GM10266 (cell line): ENCODE measurements around the gene GPSM1.

Source experiments
- DNase-seq: peaks from one replicate; pipeline ENCODE4 v3.0.0; 2012; ENCODE audit errors: extremely low spot score
- TF ChIP-seq, protein P1 (sequence below): IDR thresholded peaks from 2 replicates; pipeline ENCODE4 v1.5.1; 2012; ENCODE audit warnings: mild to moderate bottlenecking, low read depth; ENCODE audit not compliant: control insufficient read depth, insufficient read depth; ENCODE audit errors: missing control alignments

Gene GPSM1

DNA sequence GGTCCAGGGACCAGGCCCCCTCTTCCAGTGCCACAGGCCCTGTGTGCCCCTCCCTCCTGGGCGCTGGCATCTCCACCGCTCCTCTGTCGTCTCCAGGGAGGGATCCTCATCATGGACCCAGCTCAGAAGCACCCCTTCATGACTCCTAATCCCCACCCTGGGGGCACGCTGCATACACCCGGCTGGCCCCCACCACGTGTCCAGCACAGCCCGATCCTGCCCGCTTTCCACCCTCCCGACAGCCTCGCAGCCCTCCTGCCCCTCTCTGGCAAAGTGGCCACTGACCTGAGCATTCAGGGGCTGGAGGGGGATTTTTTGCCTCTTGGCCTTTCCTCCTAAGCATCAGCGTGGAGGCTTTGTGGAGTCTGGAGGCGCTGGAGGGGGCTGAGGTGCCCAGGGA is 24.8 kb upstream of the GPSM1 start:
- TF ChIP-seq, protein P1, sequence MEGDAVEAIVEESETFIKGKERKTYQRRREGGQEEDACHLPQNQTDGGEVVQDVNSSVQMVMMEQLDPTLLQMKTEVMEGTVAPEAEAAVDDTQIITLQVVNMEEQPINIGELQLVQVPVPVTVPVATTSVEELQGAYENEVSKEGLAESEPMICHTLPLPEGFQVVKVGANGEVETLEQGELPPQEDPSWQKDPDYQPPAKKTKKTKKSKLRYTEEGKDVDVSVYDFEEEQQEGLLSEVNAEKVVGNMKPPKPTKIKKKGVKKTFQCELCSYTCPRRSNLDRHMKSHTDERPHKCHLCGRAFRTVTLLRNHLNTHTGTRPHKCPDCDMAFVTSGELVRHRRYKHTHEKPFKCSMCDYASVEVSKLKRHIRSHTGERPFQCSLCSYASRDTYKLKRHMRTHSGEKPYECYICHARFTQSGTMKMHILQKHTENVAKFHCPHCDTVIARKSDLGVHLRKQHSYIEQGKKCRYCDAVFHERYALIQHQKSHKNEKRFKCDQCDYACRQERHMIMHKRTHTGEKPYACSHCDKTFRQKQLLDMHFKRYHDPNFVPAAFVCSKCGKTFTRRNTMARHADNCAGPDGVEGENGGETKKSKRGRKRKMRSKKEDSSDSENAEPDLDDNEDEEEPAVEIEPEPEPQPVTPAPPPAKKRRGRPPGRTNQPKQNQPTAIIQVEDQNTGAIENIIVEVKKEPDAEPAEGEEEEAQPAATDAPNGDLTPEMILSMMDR: no peak
- no peak for DNase-seq

DNA sequence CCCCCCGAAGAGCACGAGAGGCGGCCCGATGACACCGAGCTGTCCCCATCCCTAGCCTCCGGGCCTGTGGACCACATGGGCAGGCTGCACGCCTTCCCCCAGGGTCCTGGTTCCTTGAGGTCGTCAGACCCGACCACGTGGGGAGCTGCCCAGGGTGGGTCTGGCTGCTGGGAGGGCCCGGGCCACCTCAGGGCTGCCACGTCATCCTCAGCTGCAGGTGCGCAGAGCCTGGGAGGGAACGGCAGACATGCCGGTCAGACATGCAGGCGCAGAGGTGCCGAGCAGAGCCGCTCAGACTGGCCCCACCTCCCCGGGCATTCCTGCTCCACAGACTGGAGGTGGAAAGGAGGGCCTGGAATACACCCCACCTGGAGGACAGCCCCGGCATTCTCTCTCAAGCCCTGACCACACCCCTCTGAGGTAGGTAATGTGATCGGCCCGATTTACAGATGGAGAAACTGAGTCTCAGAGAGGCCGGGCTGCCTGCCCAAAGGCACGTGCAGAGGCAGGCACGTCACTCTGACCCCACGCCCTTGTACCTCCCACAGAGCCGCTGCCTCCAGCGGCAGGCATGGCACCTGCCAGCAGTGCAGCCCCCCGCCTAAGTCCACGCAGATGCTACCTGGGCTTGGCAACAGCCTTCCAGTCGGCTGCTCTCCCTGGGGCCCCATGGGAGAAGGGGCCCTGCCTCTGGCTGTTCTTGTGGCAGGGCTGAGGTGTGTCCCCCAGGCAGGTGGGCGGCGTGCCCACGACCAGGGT is 24.1 kb upstream of the GPSM1 start:
- no peak for DNase-seq
- TF ChIP-seq, protein P1: no peak

DNA sequence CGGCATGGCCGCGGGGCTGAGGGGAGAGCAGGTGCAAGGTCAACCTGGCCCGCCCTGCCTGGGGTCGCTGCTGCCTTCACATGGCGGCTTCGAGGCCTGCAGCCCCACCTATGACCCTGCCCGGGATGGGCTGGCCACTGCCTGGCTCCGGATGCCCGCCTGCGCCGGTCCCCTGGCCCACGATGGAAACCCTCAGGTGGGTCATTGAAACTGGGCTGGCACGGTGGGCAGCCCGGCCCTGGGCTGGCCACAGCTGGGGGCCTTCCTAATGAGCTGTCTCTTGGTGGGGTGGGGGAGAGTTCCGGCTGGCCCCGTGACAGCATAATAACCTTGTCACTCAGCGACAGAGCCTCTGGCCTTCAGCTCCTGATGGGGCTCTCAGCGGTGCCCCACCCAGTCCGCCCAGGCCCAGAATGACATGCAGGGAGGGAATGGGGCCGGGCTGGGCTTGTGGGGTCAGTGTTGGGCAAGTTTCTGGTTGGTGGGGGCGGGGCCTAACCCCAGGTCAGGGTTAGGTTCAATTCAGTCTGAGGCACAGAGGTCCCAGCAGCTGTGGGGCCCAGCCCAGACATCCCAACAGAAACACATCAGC is 23.4 kb upstream of the GPSM1 start, which contains the start of gene CCDC187:
CCDC187 (minus strand) TSS at position 270 of the 592 bp plus-strand sequence; CDS start at position 6, 264 bp downstream.
- TF ChIP-seq, protein P1: no peak
- no peak for DNase-seq

- no peak for DNase-seq
- TF ChIP-seq, protein P1: no peak
Measured at GRCh38 chr9:136304456-136304855, 22.9 kb upstream of the GPSM1 start.

DNA sequence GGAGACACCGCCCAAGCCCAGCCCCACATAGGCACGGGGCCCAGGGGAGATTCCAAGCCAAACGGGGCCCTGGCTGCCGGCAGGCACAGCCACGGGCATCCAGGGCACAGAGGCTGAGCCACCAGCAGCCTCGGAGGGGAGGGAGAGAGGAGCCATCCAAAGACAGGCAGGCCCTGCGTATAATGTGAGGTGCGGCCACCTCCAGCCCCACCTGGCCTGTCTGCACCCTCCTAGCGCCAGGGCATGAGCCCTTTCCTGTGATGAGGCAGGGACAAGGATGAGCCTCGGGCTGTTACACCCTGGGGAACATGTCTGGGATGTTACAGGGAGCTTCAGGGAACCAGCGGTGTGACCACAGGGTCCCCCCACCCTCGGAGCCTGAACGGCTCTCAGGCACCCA is 22.4 kb upstream of the GPSM1 start:
- no peak for DNase-seq
- TF ChIP-seq, protein P1: no peak

GRCh38 chr9:136305804-136306203 is 21.5 kb upstream of the GPSM1 start:
- DNase-seq: no peak
- TF ChIP-seq, protein P1: no peak
